COLO668 (cell line): ENCODE measurements around the gene PRLR.

Experiments
- DNase-seq: peaks from one replicate; lab custom pipeline; 2025; ENCODE audit not compliant: unreplicated experiment; lab: John Stamatoyannopoulos, UW

PRLR gene

GRCh38 chr5:35091704-35092103 is 138.6 kb downstream of the PRLR start:
- DNase-seq: no peak

- DNase-seq: peak; percentile 71
Measured at GRCh38 chr5:35089334-35090314, 140.7 kb downstream of the PRLR start.

- no peak for DNase-seq
Measured at GRCh38 chr5:35087991-35088390, 142.3 kb downstream of the PRLR start.

GRCh38 chr5:35083150-35083549 is 147.1 kb downstream of the PRLR start:
- no peak for DNase-seq

DNA sequence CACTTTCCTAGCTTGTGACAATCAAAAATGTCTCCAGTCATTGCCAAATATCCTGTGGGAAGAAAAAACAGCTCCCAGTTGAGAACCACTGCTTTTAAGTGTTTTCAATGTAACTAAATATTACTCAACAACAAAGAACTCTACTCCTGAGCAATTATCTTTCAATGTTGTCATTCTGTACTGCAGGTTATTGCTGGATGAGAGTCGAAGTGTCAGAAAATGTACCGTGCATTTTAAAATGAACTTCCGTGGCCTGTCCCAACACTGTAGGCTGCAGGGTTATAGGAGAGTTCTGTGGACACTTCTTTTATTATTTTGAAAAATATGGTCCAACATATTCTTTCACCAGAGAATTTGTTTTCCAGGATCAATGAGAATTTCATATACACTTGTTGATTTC is 147.8 kb downstream of the PRLR start:
- no peak for DNase-seq

- DNase-seq: no peak
Measured at GRCh38 chr5:35081134-35081533, 149.2 kb downstream of the PRLR start.

GRCh38 chr5:35073160-35073559 is 157.1 kb downstream of the PRLR start:
- no peak for DNase-seq

GRCh38 chr5:35069188-35069587 is 161.1 kb downstream of the PRLR start:
- DNase-seq: no peak

- no peak for DNase-seq
Measured at GRCh38 chr5:35067985-35068384, 162.3 kb downstream of the PRLR start.

- no peak for DNase-seq
Measured at GRCh38 chr5:35066260-35066795, 164.0 kb downstream of the PRLR start.

GRCh38 chr5:35063414-35063813 is 166.9 kb downstream of the PRLR start:
- no peak for DNase-seq

DNA sequence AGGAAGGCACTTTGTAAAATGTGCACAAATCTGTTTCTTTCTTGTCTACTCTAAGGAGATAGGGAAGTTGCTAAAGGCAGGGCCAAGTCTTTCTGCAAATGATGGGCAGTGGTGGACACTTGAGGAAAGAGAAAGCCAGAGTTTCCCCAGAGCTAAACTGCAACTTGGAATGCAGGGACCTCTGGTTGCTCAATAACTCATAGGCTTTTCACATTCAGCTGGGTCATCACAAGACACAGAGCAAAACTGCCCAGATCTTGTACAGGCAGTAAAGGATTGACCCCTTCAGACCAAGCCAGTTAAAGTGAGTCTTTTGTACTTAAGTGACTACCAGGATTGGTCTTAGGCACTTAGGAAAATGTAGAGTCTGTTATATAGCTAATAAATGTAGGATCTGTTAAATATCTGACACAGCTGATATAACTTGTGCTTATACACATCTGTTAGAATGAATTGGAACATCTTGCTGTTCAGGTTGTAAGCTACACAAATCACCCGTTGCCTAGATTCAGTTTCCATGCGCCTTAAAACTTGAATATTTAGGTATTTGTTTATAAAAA is 169.0 kb downstream of the PRLR start:
- DNase-seq: no peak

- no peak for DNase-seq
Measured at GRCh38 chr5:35060236-35060635, 170.1 kb downstream of the PRLR start.

- DNase-seq: no peak
Measured at GRCh38 chr5:35059251-35059650, 171.0 kb downstream of the PRLR start.

GRCh38 chr5:35058374-35058788 is 171.9 kb downstream of the PRLR start:
- DNase-seq: no peak

GRCh38 chr5:35056686-35057085 is 173.6 kb downstream of the PRLR start:
- no peak for DNase-seq

- DNase-seq: no peak
Measured at GRCh38 chr5:35052838-35053237, 177.4 kb downstream of the PRLR start.

- no peak for DNase-seq
Measured at GRCh38 chr5:35050541-35051126, 179.7 kb downstream of the PRLR start.

DNA sequence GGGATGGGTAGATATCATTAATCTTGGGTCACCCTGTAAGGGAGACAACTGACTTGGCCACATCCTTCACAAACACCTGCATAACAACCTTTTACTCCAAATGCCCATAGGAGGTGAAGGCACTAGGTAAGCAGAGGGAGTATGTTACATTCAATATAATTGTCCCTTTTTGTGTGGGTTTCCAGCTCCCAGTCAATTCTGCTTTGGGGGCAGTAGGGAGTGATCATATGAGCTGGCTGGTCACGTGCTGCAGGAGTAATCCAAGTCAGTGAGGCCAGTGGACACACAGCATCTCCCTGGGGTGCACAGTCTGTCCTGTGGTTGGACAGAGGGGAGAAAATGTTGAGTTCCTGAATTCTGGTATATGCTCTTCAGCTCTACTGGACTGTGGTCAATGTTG is 181.4 kb downstream of the PRLR start:
- no peak for DNase-seq

GRCh38 chr5:35047785-35048404 is 182.4 kb downstream of the PRLR start, which contains the start of gene AGXT2:
Gene AGXT2 (minus strand): TSS chr5:35047949. CDS start chr5:35047892, 57 bp downstream.
- no peak for DNase-seq

GRCh38 chr5:35046774-35047173 is 183.5 kb downstream of the PRLR start:
- no peak for DNase-seq
